GM18502 (cell line): ENCODE data around the gene LHX6.

Experiments used
- ATAC-seq: cut with Tn5 transposase; IDR thresholded peaks from one replicate; pipeline ENCODE4 v1.9.1; 2021; ENCODE audit warnings: mild to moderate bottlenecking; ENCODE audit not compliant: unreplicated experiment, poor library complexity

The LHX6 gene

DNA sequence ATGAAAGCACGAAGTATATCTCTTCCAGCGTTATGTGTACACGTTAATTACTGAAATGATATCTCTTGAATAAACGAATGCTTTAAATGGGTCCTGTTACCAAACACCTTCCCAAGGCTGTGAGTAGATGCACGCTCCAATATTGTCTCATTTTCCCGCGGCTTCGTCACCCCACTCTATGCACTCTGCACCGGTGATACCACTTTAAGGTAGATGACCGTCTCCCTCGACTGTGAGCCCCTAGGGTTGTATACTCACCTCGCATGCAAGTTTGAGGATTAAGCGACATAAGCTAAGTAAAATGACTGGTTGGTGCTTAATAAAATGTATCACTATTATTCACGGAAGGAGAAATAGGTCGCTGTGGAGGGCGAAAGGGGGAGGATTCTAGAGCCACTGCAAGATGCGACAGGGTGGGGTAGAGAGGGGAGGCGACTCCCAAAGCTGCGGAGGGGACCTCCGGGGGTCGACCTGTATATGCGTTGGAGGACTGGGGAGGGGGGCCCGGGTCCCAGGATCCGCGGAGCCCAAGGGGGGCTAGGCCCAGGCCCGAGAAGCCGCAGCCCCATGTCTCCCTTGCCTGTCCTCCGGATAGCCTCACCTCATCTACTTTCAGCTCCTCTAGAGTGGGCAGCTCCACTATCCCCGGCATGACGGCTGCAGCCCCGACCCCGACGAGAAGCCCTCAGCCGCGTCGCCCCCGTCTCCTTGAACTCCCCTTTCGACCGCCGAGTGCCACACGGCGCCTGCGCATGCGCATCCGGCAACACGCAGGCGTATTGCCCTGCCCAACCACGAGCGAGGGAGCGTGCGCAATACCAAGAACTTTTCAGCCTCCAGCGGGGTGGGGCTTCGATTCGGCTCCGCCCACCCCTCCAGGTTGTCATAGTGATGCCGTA lies 69.5 kb downstream of the LHX6 start, which contains the start of the genes MORN5 and NDUFA8:
TSS of gene MORN5 (plus strand) at position 883 of the 899 bp plus-strand sequence. CDS start 65 bp downstream, outside the sequence.
TSS of gene NDUFA8 (minus strand) at position 754 of the 899 bp plus-strand sequence. CDS start at position 652, 102 bp downstream.
- peak; percentile 95 for ATAC-seq

DNA sequence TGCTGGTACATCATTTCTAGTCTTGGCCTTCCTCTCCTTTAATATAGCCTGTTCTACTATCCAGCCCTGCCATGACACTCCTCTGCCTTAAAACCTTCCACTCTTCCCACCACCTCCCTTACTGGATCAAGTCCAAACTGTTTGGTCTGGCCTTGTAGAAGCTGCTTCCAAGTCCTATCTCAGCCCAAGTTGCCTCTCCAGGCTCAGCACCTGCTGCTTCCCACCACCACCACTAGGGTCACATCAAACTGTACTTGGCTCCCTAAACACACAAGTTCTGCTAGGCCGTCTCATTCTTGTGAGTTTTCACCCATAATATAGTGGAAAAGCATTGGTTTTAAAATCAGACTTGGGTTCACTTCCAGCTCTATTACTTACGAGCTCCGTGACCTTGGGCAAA lies 70.6 kb downstream of the LHX6 start:
- ATAC-seq: peak; percentile 53

DNA sequence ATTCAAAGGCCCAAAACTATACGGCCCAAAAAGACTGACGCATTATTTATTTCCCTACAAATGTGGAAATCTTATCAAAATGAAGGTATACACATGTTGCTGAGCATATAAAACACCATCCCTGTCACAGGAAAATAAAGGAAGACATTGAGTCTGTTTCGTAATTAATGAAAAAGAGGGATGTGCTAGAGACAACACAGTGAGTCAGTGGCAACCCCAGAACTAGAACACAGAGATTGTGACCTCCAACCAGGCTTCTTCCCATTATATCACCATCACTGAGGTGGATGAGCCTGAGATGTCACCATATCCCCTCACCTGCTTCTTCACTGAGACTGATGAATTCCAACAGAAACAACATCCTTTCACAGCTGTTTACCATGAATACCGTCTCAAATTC lies 73.0 kb downstream of the LHX6 start:
- no peak for ATAC-seq
